Chondrocyte (in vitro differentiated cells): Measurements from ENCODE around the gene SH3RF2. TPM values are rescaled to one million over a fixed set of nuclear protein-coding genes. Genes with fewer than 3 reads are reported as not detected.

Source experiments
- DNase-seq: peaks from one replicate; pipeline ENCODE4 v3.0.0; 2021; ENCODE audit warnings: mixed read lengths, low spot score
- H3K27ac Mint-ChIP-seq: one replicate; pipeline ENCODE4 v1.8.0; 2021; ENCODE audit warnings: mild to moderate bottlenecking, moderate library complexity, mixed read lengths; ENCODE audit not compliant: unreplicated experiment
- H3K27me3 Mint-ChIP-seq: 2 replicates; pipeline ENCODE4 v1.8.0; 2021; ENCODE audit warnings: low read depth, mixed read lengths
- H3K36me3 Mint-ChIP-seq: 2 replicates; pipeline ENCODE4 v1.8.0; 2021; ENCODE audit warnings: low read depth, mixed read lengths
- H3K4me1 Mint-ChIP-seq: 2 replicates; pipeline ENCODE4 v1.8.0; 2021; ENCODE audit warnings: low read depth, mild to moderate bottlenecking, mixed read lengths
- H3K4me3 Mint-ChIP-seq: one replicate; pipeline ENCODE4 v1.8.0; 2021; ENCODE audit warnings: mild to moderate bottlenecking, moderate library complexity, mixed read lengths; ENCODE audit not compliant: unreplicated experiment
- H3K9me3 Mint-ChIP-seq: 2 replicates; pipeline ENCODE4 v1.8.0; 2021; ENCODE audit warnings: low read depth, mixed read lengths
- CTCF ChIP-seq: fragments of 200-600 bp; sonication (generic); IDR thresholded peaks from 2 replicates; pipeline ENCODE4 v1.5.0; 2021; ENCODE audit warnings: antibody characterized with exemption, mild to moderate bottlenecking, moderate library complexity
- total RNA-seq: library from RNA; stranded (reverse); gene quantifications from 3 replicates; pipeline ENCODE4 v1.2.1, GENCODE V29; 2021

SH3RF2 gene
- total RNA-seq, 1 donor from 2014 or later = 0.42 TPM

GRCh38 chr5:146026307-146027010 lies 90.1 kb downstream of the SH3RF2 start:
- Mint-ChIP-seq H3K36me3 (no peaks in the 10 kb centered on the region), H3K27ac (no peak overlapping the region), H3K27me3 (no peaks in the 10 kb centered on the region), H3K4me3 (no peak overlapping the region), H3K4me1 (no peaks in the 10 kb centered on the region), H3K9me3 (no peaks in the 10 kb centered on the region)
- no peak for TF ChIP-seq CTCF
- DNase-seq = no peak

GRCh38 chr5:146027751-146028150 lies 91.4 kb downstream of the SH3RF2 start:
- H3K27ac Mint-ChIP-seq = no peak overlapping the region
- no peaks in the 10 kb centered on the region for H3K4me1 Mint-ChIP-seq
- H3K9me3 Mint-ChIP-seq = no peaks in the 10 kb centered on the region
- no peak for TF ChIP-seq CTCF
- H3K27me3 Mint-ChIP-seq = no peaks in the 10 kb centered on the region
- H3K4me3 Mint-ChIP-seq = no peak overlapping the region
- no peak for DNase-seq
- no peaks in the 10 kb centered on the region for H3K36me3 Mint-ChIP-seq

- H3K4me1 Mint-ChIP-seq = no peaks in the 10 kb centered on the region
- TF ChIP-seq CTCF = no peak
- H3K27me3 Mint-ChIP-seq = no peaks in the 10 kb centered on the region
- H3K27ac Mint-ChIP-seq = no peak overlapping the region
- no peaks in the 10 kb centered on the region for H3K9me3 Mint-ChIP-seq
- no peaks in the 10 kb centered on the region for H3K36me3 Mint-ChIP-seq
- H3K4me3 Mint-ChIP-seq = no peak overlapping the region
- no peak for DNase-seq
Measured at GRCh38 chr5:146032911-146033310, 96.5 kb downstream of the SH3RF2 start.

GRCh38 chr5:146034127-146034526 lies 97.7 kb downstream of the SH3RF2 start:
- Mint-ChIP-seq H3K36me3 (no peaks in the 10 kb centered on the region), H3K4me3 (no peak overlapping the region), H3K27ac (no peak overlapping the region), H3K4me1 (no peaks in the 10 kb centered on the region), H3K27me3 (no peaks in the 10 kb centered on the region), H3K9me3 (no peaks in the 10 kb centered on the region)
- DNase-seq = no peak
- TF ChIP-seq CTCF = peak; percentile 18

- Mint-ChIP-seq H3K36me3 (no peaks in the 10 kb centered on the region), H3K4me3 (no peak overlapping the region), H3K4me1 (no peaks in the 10 kb centered on the region), H3K27me3 (no peaks in the 10 kb centered on the region), H3K9me3 (no peaks in the 10 kb centered on the region), H3K27ac (no peak overlapping the region)
- DNase-seq = no peak
- TF ChIP-seq CTCF = no peak
Measured at GRCh38 chr5:146034605-146035004, 98.2 kb downstream of the SH3RF2 start.
